HEK293T (cell line): Measurements from ENCODE around the gene KCNK15.

Experiments
- ARNT ChIP-seq: fragments of 450-650 bp; IDR thresholded peaks from 2 replicates; pipeline ENCODE4 v1.6.1; 2017; ENCODE audit warnings: mild to moderate bottlenecking
- ELF4 ChIP-seq: fragments of 450-650 bp; IDR thresholded peaks from 2 replicates; pipeline ENCODE4 v1.6.1; 2017; ENCODE audit warnings: antibody characterized with exemption
- FOXA1 ChIP-seq: fragments of 450-650 bp; IDR thresholded peaks from 2 replicates; pipeline ENCODE4 v1.6.1; 2016; ENCODE audit warnings: mild to moderate bottlenecking
- FOXK2 ChIP-seq: fragments of 450-650 bp; IDR thresholded peaks from 2 replicates; pipeline ENCODE4 v1.6.1; 2016; ENCODE audit warnings: mild to moderate bottlenecking
- HDGF ChIP-seq: fragments of 450-650 bp; IDR thresholded peaks from 2 replicates; pipeline ENCODE4 v1.6.1; 2017; ENCODE audit warnings: antibody characterized with exemption, borderline replicate concordance
- SP1 ChIP-seq: fragments of 450-650 bp; IDR thresholded peaks from 2 replicates; pipeline ENCODE4 v1.6.1; 2017
- SUZ12 ChIP-seq: fragments of 450-650 bp; IDR thresholded peaks from 2 replicates; pipeline ENCODE4 v1.6.1; 2016; ENCODE audit warnings: mild to moderate bottlenecking
- TARDBP ChIP-seq: fragments of 450-650 bp; IDR thresholded peaks from 2 replicates; pipeline ENCODE4 v1.6.1; 2016

- TF ChIP-seq ARNT (no peak), FOXK2 (no peak), SUZ12 (no peak), ELF4 (no peak), TARDBP (no peak), HDGF (no peak), SP1 (no peak), FOXA1 (no peak)
These were observed 19.8 kb upstream of the KCNK15 start for GRCh38 chr20:44725837-44726236.
